Measurements from ENCODE around the gene MRPL11. TPM values are rescaled to one million over a fixed set of nuclear protein-coding genes. Genes with fewer than 3 reads are reported as not detected.

Gene MRPL11
- total and polyA plus RNA-seq, 2 of the 13 experiments (the other 11 are each of a cell fraction or from before 2014, with no cell fraction given) = 72.9 to 176 TPM

DNA sequence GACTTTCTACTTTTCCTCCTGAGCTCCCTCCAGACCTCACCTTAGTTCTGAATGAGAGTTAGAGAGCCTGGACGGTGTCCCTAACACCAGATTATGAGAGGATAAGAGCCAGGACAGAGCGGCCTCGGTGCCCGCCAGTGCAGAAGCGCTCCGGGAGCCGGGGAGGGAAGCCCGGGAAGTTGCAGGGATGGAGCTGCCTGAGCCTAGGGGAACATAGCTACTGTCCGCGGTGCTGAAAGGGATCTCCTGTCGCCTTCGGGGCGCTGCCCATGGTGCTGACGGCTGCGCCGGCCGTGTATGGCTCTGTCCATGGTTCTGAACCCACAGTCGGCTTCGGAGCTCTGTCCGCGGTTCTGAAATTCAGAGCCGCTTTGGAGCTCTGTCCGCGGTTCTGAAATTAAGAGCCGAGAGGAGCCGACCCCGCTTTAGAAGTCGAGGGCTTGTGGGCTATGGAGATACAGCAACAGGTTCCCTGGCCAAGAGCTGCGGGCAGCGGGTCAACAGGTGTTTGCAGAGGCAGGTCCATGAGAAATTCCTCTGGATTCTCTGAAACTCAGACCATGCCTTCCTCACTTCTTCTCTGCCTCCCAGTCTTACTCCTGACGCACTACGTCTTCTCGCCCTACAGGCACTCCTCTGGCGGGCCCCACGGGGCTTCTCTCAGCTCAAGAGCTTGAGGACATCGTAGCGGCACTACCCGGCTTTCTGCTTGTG, 17.0 kb downstream of the MRPL11 start (continued):
- TF ChIP-seq, protein P1, sequence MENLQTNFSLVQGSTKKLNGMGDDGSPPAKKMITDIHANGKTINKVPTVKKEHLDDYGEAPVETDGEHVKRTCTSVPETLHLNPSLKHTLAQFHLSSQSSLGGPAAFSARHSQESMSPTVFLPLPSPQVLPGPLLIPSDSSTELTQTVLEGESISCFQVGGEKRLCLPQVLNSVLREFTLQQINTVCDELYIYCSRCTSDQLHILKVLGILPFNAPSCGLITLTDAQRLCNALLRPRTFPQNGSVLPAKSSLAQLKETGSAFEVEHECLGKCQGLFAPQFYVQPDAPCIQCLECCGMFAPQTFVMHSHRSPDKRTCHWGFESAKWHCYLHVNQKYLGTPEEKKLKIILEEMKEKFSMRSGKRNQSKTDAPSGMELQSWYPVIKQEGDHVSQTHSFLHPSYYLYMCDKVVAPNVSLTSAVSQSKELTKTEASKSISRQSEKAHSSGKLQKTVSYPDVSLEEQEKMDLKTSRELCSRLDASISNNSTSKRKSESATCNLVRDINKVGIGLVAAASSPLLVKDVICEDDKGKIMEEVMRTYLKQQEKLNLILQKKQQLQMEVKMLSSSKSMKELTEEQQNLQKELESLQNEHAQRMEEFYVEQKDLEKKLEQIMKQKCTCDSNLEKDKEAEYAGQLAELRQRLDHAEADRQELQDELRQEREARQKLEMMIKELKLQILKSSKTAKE (CRISPR knock-in tag; IDR thresholded peaks at IDR 0.05; ENCODE audit: borderline replicate concordance) = peak; percentile 100
- TF ChIP-seq ASH2L (IDR thresholded peaks at IDR 0.05; ENCODE audit: insufficient read length, low read depth, low read length) = no peak
- peak; percentile 100 for TF ChIP-seq ZNF616 (CRISPR knock-in tag; IDR thresholded peaks at IDR 0.05; ENCODE audit: low read depth)
- peak; percentile 100 for TF ChIP-seq ZNF17 (CRISPR knock-in tag; IDR thresholded peaks at IDR 0.05)
- TF ChIP-seq ZNF747 (CRISPR knock-in tag; IDR thresholded peaks at IDR 0.05; ENCODE audit: borderline replicate concordance) = peak; percentile 100
- TF ChIP-seq EZH2 (conservative IDR thresholded peaks at IDR 0.05; ENCODE audit: low read depth, low read length) = no peak
- TF ChIP-seq YEATS4 (CRISPR knock-in tag; IDR thresholded peaks at IDR 0.05; ENCODE audit: borderline replicate concordance) = peak; percentile 100
- peak; percentile 100 for TF ChIP-seq ZNF224 (CRISPR knock-in tag; IDR thresholded peaks at IDR 0.05)
- peak; percentile 99 for TF ChIP-seq BCL6 (CRISPR knock-in tag; IDR thresholded peaks at IDR 0.05)
- TF ChIP-seq, protein P2, sequence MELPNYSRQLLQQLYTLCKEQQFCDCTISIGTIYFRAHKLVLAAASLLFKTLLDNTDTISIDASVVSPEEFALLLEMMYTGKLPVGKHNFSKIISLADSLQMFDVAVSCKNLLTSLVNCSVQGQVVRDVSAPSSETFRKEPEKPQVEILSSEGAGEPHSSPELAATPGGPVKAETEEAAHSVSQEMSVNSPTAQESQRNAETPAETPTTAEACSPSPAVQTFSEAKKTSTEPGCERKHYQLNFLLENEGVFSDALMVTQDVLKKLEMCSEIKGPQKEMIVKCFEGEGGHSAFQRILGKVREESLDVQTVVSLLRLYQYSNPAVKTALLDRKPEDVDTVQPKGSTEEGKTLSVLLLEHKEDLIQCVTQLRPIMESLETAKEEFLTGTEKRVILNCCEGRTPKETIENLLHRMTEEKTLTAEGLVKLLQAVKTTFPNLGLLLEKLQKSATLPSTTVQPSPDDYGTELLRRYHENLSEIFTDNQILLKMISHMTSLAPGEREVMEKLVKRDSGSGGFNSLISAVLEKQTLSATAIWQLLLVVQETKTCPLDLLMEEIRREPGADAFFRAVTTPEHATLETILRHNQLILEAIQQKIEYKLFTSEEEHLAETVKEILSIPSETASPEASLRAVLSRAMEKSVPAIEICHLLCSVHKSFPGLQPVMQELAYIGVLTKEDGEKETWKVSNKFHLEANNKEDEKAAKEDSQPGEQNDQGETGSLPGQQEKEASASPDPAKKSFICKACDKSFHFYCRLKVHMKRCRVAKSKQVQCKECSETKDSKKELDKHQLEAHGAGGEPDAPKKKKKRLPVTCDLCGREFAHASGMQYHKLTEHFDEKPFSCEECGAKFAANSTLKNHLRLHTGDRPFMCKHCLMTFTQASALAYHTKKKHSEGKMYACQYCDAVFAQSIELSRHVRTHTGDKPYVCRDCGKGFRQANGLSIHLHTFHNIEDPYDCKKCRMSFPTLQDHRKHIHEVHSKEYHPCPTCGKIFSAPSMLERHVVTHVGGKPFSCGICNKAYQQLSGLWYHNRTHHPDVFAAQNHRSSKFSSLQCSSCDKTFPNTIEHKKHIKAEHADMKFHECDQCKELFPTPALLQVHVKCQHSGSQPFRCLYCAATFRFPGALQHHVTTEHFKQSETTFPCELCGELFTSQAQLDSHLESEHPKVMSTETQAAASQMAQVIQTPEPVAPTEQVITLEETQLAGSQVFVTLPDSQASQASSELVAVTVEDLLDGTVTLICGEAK (IDR thresholded peaks at IDR 0.05) = peak; percentile 60
- TF ChIP-seq, protein P2 (CRISPR knock-in tag; IDR thresholded peaks at IDR 0.05) = peak; percentile 99
- TF ChIP-seq CBX5 (CRISPR knock-in tag; IDR thresholded peaks at IDR 0.05; ENCODE audit: borderline replicate concordance) = peak; percentile 100
- TF ChIP-seq, protein P3, sequence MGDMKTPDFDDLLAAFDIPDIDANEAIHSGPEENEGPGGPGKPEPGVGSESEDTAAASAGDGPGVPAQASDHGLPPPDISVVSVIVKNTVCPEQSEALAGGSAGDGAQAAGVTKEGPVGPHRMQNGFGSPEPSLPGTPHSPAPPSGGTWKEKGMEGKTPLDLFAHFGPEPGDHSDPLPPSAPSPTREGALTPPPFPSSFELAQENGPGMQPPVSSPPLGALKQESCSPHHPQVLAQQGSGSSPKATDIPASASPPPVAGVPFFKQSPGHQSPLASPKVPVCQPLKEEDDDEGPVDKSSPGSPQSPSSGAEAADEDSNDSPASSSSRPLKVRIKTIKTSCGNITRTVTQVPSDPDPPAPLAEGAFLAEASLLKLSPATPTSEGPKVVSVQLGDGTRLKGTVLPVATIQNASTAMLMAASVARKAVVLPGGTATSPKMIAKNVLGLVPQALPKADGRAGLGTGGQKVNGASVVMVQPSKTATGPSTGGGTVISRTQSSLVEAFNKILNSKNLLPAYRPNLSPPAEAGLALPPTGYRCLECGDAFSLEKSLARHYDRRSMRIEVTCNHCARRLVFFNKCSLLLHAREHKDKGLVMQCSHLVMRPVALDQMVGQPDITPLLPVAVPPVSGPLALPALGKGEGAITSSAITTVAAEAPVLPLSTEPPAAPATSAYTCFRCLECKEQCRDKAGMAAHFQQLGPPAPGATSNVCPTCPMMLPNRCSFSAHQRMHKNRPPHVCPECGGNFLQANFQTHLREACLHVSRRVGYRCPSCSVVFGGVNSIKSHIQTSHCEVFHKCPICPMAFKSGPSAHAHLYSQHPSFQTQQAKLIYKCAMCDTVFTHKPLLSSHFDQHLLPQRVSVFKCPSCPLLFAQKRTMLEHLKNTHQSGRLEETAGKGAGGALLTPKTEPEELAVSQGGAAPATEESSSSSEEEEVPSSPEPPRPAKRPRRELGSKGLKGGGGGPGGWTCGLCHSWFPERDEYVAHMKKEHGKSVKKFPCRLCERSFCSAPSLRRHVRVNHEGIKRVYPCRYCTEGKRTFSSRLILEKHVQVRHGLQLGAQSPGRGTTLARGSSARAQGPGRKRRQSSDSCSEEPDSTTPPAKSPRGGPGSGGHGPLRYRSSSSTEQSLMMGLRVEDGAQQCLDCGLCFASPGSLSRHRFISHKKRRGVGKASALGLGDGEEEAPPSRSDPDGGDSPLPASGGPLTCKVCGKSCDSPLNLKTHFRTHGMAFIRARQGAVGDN (CRISPR knock-in tag; IDR thresholded peaks at IDR 0.05) = peak; percentile 99

All from HepG2 (cell line).